ENCODE measurements around the gene ISM1. TPM values are rescaled to one million over a fixed set of nuclear protein-coding genes. Genes with fewer than 3 reads are reported as not detected.

The ISM1 gene
- total and polyA plus RNA-seq, 7 donors, result 0.56 to 1.8 (median 0.99) TPM

DNA sequence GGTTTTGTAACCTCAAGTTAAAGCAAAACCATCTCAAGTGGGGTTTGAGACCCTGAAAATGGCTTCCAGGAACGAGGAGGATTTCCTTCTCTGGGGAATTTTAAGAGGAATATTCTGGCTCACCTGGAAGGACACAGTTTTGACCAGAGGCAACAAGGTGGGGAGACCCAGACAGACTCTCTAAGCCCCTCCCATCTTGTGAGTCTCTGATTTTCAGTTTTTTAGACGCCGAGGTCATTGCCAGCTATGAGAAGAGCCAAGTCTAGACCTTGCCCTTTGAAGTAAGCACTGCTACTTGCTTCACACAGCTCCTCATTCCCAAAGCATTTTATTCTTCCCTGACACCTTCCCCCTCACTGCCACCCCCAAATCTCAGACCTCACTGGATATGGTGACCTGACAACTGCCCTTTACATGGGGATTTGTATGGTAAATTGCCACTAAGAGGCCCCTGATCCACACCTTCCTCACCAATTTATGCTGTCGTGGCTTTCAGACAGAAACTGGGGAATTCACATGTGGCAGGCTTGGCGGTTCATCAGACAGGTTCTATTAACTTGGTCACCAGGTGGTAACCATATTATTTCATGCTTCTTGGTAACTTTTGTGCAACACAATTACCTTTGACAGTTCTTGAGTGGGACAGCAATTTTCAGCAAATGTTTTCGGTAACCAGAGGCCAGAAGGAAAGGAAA lies 116.2 kb downstream of the ISM1 start:
- Histone ChIP-seq H3K36me3 (ENCODE audit: insufficient read depth in 1 of 2, low read depth in 1 of 2) (no peaks in the 10 kb centered on the region), H3K27me3 (ENCODE audit: insufficient read depth in 3 of 3, low read length in 2 of 3) (no peaks in the 10 kb centered on the region), H3K27ac (no peak overlapping the region), H3K4me1 (no peaks in the 10 kb centered on the region), H3K9me3 (no peaks in the 10 kb centered on the region), H3K4me3 (no peak overlapping the region)
- intact Hi-C loops (cut with DNase I), result no loop called here
- no peak for DNase-seq
- 72 to 78% (median 78%) methylated on average over 6 of the region's 6 CpGs for WGBS, 3 donors
- TF ChIP-seq, protein P1, sequence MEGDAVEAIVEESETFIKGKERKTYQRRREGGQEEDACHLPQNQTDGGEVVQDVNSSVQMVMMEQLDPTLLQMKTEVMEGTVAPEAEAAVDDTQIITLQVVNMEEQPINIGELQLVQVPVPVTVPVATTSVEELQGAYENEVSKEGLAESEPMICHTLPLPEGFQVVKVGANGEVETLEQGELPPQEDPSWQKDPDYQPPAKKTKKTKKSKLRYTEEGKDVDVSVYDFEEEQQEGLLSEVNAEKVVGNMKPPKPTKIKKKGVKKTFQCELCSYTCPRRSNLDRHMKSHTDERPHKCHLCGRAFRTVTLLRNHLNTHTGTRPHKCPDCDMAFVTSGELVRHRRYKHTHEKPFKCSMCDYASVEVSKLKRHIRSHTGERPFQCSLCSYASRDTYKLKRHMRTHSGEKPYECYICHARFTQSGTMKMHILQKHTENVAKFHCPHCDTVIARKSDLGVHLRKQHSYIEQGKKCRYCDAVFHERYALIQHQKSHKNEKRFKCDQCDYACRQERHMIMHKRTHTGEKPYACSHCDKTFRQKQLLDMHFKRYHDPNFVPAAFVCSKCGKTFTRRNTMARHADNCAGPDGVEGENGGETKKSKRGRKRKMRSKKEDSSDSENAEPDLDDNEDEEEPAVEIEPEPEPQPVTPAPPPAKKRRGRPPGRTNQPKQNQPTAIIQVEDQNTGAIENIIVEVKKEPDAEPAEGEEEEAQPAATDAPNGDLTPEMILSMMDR (IDR thresholded peaks at IDR 0.05), result no peak
- ATAC-seq, result no peak

DNA sequence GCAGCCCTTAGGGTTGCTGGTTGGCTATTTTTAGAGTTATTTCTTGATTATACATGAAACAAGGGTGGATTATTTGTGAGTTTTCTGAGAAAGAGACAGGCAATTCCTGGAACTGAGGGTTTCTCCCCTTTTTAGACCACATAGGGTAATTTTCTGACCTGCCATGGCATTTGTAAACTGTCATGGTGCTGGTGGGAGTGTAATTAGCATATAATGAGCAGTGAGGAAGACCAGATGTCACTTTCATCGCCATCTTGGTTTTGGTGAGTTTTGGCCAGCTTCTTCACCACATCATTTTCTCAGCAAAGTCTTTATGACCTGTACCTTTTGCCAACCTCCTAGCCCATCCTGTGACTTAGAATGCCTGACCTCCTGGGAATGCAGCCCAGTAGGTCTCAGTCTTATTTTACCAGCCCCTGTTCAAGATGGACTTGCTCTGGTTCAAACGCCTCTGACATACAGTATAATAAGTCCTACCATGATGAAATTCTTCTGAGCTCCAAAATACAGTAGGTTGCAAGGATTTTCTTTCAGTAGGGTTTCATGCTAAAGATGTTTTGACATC lies 117.1 kb downstream of the ISM1 start:
- DNase-seq, result no peak
- intact Hi-C loops (cut with DNase I), result no loop called here

DNA sequence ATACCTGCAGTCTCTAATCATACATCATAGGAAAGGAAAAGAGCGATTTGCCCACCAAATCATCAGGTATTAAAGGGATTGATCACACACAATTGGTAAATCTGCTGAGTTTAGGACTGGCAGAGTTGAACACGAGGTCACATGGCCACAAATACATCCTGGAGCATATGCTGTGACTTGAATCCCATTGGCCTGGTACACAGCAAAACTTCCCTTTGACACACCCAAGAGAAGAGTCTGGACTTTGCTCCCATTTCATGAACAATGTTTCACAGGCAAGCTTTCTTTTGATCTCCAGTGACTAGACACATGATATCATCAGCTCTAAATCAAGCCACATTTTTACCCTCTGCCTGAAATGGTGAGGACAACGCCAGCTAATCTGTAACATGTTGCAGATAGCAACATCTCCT lies 117.9 kb downstream of the ISM1 start:
- intact Hi-C loops (cut with DNase I), result no loop called here
- WGBS, 3 donors, result 84 to 87% (median 84%) methylated on average over 3 of the region's 3 CpGs
- ATAC-seq, result no peak
- Histone ChIP-seq H3K4me1 (no peaks in the 10 kb centered on the region), H3K27me3 (ENCODE audit: insufficient read depth in 3 of 3, low read length in 2 of 3) (no peaks in the 10 kb centered on the region), H3K4me3 (no peak overlapping the region), H3K9me3 (no peaks in the 10 kb centered on the region), H3K36me3 (ENCODE audit: insufficient read depth in 1 of 2, low read depth in 1 of 2) (no peaks in the 10 kb centered on the region), H3K27ac (no peak overlapping the region)
- DNase-seq, result no peak
- TF ChIP-seq, protein P1 (IDR thresholded peaks at IDR 0.05), result no peak

More for the DNA sequence above, 117.1 kb downstream of the ISM1 start:
- Histone ChIP-seq H3K4me1 (no peaks in the 10 kb centered on the region), H3K9me3 (no peaks in the 10 kb centered on the region), H3K36me3 (ENCODE audit: insufficient read depth in 1 of 2, low read depth in 1 of 2) (no peaks in the 10 kb centered on the region), H3K27ac (no peak overlapping the region), H3K4me3 (no peak overlapping the region), H3K27me3 (ENCODE audit: insufficient read depth in 3 of 3, low read length in 2 of 3) (no peaks in the 10 kb centered on the region)
- TF ChIP-seq, protein P1 (IDR thresholded peaks at IDR 0.05), result no peak
- 66 to 92% (median 92%) methylated on average over 2 of the region's 2 CpGs for WGBS, 3 donors
- no peak for ATAC-seq

DNA sequence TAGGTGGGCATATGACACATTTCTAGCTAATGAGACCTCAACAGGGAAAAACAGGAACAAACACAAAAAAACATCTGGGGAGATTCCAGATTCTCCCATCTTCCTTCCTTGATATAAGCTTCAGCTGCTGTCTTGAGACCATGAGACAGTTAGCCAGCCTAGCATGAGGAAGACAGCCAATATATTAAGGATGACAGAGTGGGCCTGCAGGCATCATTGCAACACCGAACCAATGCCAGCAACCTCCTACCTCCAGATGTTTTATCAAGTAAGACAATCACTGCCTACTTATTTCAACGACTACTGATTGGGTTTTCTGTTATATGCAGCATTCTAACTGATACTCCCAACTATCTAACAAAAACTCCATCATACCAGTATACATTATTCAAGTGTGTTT lies 119.0 kb downstream of the ISM1 start:
- ATAC-seq (no peak), DNase-seq (no peak)
- no peaks in the 10 kb centered on the region for H3K4me1 ChIP-seq
- H3K36me3 ChIP-seq (ENCODE audit: insufficient read depth in 1 of 2, low read depth in 1 of 2), result no peaks in the 10 kb centered on the region
- intact Hi-C loops (cut with DNase I), result no loop called here
- H3K27ac ChIP-seq, result no peak overlapping the region
- TF ChIP-seq, protein P1 (IDR thresholded peaks at IDR 0.05), result no peak
- no peaks in the 10 kb centered on the region for H3K27me3 ChIP-seq (ENCODE audit: insufficient read depth in 3 of 3, low read length in 2 of 3)
- no peak overlapping the region for H3K4me3 ChIP-seq
- WGBS, 3 donors, result 44 to 68% (median 66%) methylated on average over 2 of the region's 2 CpGs
- no peaks in the 10 kb centered on the region for H3K9me3 ChIP-seq

All from psoas muscle (tissue), 8 donors.